Heart left ventricle (tissue), 13 donors: Measurements from ENCODE around the gene NCAM1.

Experiments
- CTCF ChIP-seq, 12 donors: fragments of 200-600 bp; sonication (generic) in 4 of 12; IDR thresholded peaks; one replicate each; pipeline versions ENCODE4 v1.5.0 to v1.8.0; 2018 to 2022; ENCODE audit warnings: antibody characterized with exemption in 12 of 12, mild to moderate bottlenecking in 5 of 12
- POLR2A ChIP-seq, 2 donors: fragments of 450-650 bp; IDR thresholded peaks; one replicate each; pipeline ENCODE4 v1.6.1; 2017; ENCODE audit warnings: antibody characterized with exemption in 2 of 2, mild to moderate bottlenecking in 2 of 2, moderate library complexity in 2 of 2
- donor health status: ischemic (EF 13 %, LVEDD 7.1; RV severe dilation, severe dysfunction).
- donor health status: DM: no; HTN: yes; CAD: no.
- donor health status: DM: no; HTN: no; CAD: no.
- donor health status: ischemic (EF 25% LVEDD 6.9; RV normal size, moderate dysfunction).
- donor health status: ischemic (EF 25% LVEDD 5.7; RV mildly dilated, moderate dysfunction).
- donor health status: ischemic (EF 35%, LVEDD 5.7; RV mildly dilated, moderate dysfunction).
- donor health status: nonischemic (EF 11% LVEDD 7.7; RV severe dilation, severe dysfunction).
- donor health status: DM: yes; HTN: yes; CAD: no.
- donor health status: PGD.
- donor health status: ischemic (EF 29% LVEDD 5.4; RV normal size, mild dysfunction).
- donor health status: nonischemic (EF 23%, LVEDD 6.1; RV moderate dilation, normal function).

- TF ChIP-seq CTCF (IDR thresholded peaks at IDR 0.05) (no peak), POLR2A (IDR thresholded peaks at IDR 0.05) (peak in 1 of 2 donors; percentile 26)
Measured at GRCh38 chr11:112962579-112963367, 1.6 kb downstream of the NCAM1 start.
